Measurements from ENCODE around the gene UMODL1.

DNA sequence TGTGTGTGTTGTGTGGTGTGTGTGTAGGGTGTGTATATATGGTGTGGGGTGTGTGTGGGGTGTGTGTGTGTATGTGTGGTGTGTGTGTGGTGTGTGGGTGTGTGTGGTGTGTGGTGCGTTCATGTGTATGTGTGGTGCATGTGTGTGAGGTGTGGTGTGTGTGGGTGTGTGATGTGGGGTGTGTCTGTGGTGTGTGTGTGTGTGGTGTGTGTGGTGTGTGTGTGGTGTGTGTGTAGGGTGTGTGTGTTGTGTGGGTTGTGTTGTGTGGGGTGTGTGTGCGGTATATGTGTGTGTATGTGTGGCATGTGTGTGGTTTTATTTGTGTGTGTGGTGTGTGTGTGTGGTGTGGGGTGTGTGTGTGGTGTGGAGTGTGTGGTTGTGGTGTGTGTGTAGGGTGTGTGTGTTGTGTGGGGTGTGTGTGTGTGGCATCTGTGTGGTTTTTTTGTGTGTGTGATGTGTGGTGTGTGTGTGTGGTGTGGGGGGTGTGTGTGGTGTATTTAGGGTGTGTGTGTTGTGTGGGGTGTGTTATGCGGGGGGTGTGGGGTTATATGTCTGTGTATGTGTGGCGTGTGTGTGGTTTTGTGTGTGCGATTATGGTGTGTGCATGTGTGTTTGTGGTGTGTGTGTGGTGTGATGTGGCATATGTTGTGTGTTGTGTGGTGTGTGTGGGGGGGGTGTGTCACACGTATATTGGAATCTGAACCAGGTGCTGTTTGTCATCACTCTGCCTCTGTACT lies 43.9 kb upstream of the UMODL1 start:
- TF ChIP-seq POLR2AphosphoS5 (IDR thresholded peaks at IDR 0.05; ENCODE audit: low read depth, low read length) (no peak), POLR2A (IDR thresholded peaks at IDR 0.05; ENCODE audit: low read depth, low read length) (no peak)

All from GM12892 (cell line).